GM12878 (cell line): Measurements from ENCODE around the gene RNASEH2A. TPM values are rescaled to one million over a fixed set of nuclear protein-coding genes. Genes with fewer than 3 reads are reported as not detected.
A peak's percentile ranks its signal among the peaks of the same experiment; 100 is the strongest.

ENCODE experiments used
- MTA3 ChIP-seq: IDR thresholded peaks from 2 replicates; pipeline ENCODE4 v1.6.1; 2012; ENCODE audit warnings: low read length, inconsistent platforms, borderline replicate concordance
- PBX3 ChIP-seq: IDR thresholded peaks from 2 replicates; pipeline ENCODE4 v1.6.1; 2011; ENCODE audit warnings: mild to moderate bottlenecking, low read depth, low read length, moderate library complexity; ENCODE audit not compliant: insufficient replicate concordance
- POLR2AphosphoS5 ChIP-seq: IDR thresholded peaks from 2 replicates; pipeline ENCODE4 v1.6.1; 2011; ENCODE audit warnings: mild to moderate bottlenecking, low read length, inconsistent platforms
- ZBTB40 ChIP-seq: fragments of 450-650 bp; IDR thresholded peaks from 2 replicates; pipeline ENCODE4 v1.6.1; 2016; ENCODE audit warnings: mild to moderate bottlenecking, moderate library complexity, borderline replicate concordance
- polyA plus RNA-seq, 11 experiments: library from polyadenylated mRNA; depleted of rRNA in 4 of 11; unstranded in 6 of 11; stranded (reverse) in 5 of 11; fragments of >200 nt; fragmentation: Nextera tagmentation in 4 of 11; fragmentation: Illumina TruSeq in 1 of 11; extraction: Ambion mirVana in 4 of 11; extraction: Trizol in 1 of 11; gene quantifications; 1 replicate in 1 of 11; 2 replicates in 10 of 11; pipeline versions ENCODE4 v1.2.1 to v1.2.3, GENCODE V29; 2011 to 2016; ENCODE audit warnings: inconsistent platforms in 2 of 11, missing spikeins in 2 of 11, low read depth in 1 of 11
- total RNA-seq, 4 experiments: library from RNA; depleted of rRNA in 3 of 4; stranded (reverse); fragments of >200 nt in 3 of 4; fragmentation: Illumina TruSeq in 1 of 4; extraction: Trizol in 1 of 4; gene quantifications; 2 replicates each; pipeline versions ENCODE4 v1.2.1 to v1.2.3, GENCODE V29; 2013 to 2021
- TF ChIP-seq, protein P1 (sequence below): fragments of 450-650 bp; IDR thresholded peaks from 2 replicates; pipeline ENCODE4 v1.6.1; 2017; ENCODE audit warnings: mild to moderate bottlenecking, moderate library complexity

Gene RNASEH2A
- total and polyA plus RNA-seq, 10 of the 15 experiments (the other 5 are each of a cell fraction or from before 2014, with no cell fraction given), result 17.4 to 103 (median 40.4) TPM

DNA sequence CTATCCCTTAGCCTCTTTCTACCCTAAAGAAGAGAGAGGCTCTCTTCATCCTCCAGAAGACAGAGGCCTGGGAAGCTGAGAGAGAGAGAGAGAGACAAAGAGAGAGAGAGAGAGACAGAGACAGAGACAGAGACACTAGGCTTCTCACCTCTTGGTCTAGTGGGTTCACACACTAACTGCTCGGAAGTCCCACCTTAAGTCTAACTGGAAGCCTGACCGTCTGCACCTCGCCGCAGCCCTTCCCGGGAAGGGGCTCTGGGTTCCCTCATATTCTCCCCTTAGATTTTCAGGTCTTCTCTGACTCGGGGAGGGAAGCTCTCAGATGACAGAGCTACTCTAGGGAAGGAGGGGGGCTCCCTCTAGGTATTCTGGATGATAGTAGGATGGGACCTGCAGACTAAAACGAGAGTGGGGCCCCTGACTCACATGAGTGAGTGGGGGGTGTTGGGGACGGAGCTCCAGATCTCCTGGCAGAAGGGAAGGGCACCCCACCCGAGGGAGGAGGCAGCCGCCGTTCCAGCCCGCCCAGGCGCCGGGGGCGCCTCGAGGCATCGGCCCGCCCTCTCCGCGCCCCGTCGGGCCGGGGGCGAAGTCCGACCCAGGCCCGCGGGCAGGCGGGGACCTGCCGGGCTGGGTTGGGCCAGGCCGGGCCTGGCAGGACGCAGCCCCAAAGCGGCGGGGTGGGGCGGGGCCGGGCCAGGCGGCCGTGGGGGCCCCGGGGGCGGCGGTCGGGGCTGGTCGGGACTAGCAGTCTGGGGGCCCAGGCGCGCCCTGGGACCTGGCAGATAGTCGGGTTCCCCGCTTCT, 17.1 kb upstream of the RNASEH2A start (continued):
- no peak for TF ChIP-seq ZBTB40
- no peak for TF ChIP-seq PBX3
- TF ChIP-seq, protein P1, sequence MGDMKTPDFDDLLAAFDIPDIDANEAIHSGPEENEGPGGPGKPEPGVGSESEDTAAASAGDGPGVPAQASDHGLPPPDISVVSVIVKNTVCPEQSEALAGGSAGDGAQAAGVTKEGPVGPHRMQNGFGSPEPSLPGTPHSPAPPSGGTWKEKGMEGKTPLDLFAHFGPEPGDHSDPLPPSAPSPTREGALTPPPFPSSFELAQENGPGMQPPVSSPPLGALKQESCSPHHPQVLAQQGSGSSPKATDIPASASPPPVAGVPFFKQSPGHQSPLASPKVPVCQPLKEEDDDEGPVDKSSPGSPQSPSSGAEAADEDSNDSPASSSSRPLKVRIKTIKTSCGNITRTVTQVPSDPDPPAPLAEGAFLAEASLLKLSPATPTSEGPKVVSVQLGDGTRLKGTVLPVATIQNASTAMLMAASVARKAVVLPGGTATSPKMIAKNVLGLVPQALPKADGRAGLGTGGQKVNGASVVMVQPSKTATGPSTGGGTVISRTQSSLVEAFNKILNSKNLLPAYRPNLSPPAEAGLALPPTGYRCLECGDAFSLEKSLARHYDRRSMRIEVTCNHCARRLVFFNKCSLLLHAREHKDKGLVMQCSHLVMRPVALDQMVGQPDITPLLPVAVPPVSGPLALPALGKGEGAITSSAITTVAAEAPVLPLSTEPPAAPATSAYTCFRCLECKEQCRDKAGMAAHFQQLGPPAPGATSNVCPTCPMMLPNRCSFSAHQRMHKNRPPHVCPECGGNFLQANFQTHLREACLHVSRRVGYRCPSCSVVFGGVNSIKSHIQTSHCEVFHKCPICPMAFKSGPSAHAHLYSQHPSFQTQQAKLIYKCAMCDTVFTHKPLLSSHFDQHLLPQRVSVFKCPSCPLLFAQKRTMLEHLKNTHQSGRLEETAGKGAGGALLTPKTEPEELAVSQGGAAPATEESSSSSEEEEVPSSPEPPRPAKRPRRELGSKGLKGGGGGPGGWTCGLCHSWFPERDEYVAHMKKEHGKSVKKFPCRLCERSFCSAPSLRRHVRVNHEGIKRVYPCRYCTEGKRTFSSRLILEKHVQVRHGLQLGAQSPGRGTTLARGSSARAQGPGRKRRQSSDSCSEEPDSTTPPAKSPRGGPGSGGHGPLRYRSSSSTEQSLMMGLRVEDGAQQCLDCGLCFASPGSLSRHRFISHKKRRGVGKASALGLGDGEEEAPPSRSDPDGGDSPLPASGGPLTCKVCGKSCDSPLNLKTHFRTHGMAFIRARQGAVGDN, result peak; percentile 28; the same call in 1 of the 2 replicates
- peak; percentile 28 for TF ChIP-seq POLR2AphosphoS5
- no peak for TF ChIP-seq MTA3
- TF ChIP-seq, all 136 proteins: peak for 22
